NCI-H1092 treated with DMSO at 0.1 percent for 48 hours (cell line): ENCODE data around the gene DUSP9.
A peak's percentile ranks its signal among the peaks of the same experiment; 100 is the strongest.
"Not testable (repeated sequence)": the region's sequence is repeated elsewhere in the genome, so short reads cannot be mapped to it uniquely, and the experiment has no call there.

Experiments
- DNase-seq: peaks from one replicate; lab custom pipeline; 2025; lab: John Stamatoyannopoulos, UW

Gene DUSP9, protein sequence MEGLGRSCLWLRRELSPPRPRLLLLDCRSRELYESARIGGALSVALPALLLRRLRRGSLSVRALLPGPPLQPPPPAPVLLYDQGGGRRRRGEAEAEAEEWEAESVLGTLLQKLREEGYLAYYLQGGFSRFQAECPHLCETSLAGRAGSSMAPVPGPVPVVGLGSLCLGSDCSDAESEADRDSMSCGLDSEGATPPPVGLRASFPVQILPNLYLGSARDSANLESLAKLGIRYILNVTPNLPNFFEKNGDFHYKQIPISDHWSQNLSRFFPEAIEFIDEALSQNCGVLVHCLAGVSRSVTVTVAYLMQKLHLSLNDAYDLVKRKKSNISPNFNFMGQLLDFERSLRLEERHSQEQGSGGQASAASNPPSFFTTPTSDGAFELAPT

GRCh38 chrX:153646620-153647373 is at the start of gene DUSP9:
Gene DUSP9 (plus strand): TSS chrX:153647203. CDS start chrX:153647954, 751 bp downstream.
- no peak for DNase-seq

DNA sequence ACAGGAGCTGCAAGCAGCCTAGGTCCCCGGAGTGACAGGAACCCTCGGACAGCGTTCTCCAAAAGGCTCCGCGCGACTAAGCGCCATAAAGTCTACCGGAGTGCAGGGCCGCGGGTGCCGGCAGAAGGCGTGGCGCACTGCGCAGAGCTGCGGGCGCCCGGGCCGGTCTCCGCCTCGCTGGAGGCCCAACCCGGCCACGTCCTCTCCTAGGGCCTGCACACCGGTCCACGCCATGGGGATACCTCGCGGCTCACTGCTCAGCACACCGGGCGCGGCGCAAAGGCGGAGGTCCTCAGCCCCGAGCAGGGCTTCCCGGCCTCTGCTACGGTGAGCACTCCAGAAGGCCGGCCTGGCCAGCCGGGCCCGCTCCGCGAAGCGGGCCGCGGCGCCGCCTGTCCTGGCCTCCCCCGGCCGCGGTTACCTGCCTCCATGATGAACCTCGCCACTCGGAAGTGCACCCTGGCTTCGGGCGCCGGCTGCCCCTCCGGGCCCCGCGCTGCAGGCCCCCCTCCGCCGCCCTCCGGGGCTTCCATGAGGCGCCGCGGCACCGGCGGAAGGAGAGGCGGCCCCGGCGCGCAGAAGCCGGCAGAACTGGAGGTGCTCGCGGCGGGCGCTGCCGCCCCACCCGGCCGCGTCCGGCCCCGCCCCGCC is 48.3 kb upstream of the DUSP9 start, which contains the start of gene CCNQ:
CCNQ (minus strand) TSS at position 599 of the 651 bp plus-strand sequence; CDS start at position 533, 66 bp downstream.
- peak; percentile 31 for DNase-seq

DNA sequence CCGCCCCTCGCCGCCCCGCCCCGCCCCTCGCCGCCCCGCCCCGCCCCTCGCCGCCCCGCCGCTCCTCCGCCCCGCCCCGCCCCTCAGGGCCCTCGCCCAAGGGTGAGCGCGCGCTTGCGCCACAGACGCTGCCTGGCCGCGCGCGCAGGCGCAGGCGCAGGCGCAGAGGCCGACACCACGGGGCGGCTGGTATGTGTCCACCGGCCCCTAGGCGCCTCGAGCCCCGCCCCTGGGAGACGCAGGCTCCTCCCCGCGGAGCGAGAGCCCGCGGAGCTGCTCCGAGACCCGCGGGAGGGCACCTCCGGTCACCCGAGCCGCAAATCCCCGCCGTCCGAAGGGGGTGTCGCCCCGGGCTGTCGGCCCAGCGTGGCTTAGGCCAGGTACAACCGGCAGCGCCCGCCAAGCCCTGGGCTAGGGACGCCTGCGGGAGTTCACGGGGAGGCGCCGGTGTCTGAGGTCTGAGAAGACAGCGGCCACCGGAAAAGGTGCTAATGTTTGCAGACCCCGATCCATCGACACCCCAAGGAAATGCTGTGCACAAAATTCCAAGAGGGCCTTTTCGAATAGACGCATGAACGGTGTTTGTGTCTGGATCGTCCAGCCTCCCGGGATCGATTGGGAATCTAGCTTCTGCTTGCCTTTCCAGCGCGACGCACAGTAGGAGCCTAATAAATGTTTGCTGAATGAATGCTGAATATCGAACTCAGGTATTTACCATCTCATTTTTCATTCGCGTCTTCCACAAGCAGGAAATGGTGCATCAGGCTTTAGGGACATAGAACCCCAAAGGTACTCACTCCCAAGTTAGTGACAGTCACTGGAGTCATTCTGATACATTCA is 47.6 kb upstream of the DUSP9 start:
- peak; percentile 87 for DNase-seq

DNA sequence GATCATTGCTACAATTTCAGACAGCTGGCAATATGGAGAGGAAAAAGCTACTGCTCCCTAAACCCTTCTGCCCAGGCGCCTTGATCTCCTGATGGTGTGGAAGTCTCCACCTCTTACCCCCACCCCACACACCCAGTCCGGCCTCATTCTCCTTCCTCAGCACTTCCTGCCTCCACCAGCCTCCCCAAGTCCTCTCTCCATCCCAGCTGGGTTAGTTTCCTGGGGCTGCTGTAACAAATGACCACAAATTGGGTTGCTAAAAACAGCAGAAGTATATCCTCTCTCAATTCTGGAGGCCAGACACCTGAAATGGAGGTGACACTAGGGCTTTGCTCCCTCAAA is 47.0 kb upstream of the DUSP9 start:
- no peak for DNase-seq

DNA sequence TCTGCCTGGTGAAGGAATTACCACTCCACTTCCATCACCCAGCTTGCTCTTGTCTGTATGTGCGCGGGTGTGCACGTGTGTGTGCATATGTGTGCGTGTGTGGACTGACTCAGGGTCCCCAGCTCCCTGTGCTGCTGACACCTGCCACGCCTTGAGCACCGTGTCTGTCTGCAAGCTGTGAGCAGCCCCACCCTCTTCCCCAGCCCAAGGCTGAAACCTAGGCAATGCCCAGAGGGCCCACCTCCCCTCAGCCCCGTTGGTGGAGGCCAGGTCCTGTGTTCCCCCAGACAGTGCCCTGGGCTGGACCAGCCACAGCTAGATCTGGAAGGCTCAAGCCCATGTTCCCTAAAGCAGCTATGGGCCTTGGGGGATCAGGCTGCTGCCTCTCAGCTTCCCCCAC is 46.1 kb upstream of the DUSP9 start:
- DNase-seq: no peak

GRCh38 chrX:153601511-153602110 is 45.4 kb upstream of the DUSP9 start:
- DNase-seq: no peak

- DNase-seq: no peak
Measured at GRCh38 chrX:153602601-153603000, 44.4 kb upstream of the DUSP9 start.

DNA sequence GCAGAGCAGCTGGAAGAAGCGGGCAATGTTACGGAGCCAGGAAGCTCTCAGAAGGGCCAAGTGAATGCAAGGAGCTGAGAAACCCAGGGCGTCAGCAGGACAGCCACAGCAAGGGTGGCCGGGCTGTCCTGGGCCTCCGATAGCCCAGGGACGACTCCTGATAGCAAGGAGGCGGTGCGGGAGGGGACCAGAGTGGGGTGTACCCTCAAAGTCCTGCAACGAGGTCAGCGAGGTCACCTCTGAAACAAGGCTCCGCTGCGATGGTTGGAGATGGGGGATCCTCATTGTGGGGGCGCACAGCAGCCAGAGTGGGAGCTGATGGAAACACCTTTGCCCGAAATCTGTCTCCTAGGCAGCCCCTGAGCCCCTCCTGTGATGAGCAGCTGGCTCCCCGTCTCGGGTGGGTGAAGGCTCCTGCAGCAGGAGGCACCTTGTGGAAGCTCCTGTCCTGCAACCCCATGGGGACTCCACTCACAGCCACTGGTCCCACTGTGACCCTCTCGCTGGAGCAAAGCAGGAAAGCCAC is 43.8 kb upstream of the DUSP9 start:
- DNase-seq: no peak

DNA sequence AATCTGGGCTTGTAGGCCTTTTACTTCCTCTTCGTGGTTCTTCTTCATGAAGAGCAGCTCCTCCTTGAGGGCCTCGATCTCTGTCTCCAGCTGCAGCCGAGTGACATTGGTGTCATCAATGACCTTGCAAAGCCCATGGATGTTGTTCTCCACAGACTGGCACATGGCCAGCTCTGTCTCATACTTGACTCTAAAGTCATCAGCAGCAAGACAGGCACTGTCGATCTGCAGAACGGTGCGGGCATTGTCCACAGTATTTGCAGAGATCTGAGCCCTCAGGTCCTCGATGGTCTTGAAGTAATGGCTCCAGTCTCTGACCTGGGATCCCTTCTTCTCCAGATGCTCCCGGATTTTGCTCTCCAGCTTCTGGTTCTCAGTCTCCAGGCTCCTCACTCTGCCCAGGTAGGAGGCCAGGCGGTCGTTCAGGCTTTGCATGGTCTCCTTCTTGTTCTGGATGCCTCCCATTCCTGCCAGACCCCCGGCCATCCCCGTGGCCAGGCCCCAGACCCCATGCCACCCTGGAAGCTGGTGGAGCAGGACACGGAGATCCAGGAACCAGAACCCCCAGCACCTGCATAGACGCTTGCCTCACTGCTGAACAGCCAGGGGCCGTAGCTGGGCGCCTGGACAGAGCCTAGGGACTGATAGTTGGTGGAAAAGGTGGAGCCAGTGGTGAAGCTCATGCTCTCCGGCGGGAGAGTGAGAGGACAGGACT is 42.2 kb upstream of the DUSP9 start:
- DNase-seq: not testable (repeated sequence)

GRCh38 chrX:153606503-153606902 is 40.5 kb upstream of the DUSP9 start:
- DNase-seq: no peak

DNA sequence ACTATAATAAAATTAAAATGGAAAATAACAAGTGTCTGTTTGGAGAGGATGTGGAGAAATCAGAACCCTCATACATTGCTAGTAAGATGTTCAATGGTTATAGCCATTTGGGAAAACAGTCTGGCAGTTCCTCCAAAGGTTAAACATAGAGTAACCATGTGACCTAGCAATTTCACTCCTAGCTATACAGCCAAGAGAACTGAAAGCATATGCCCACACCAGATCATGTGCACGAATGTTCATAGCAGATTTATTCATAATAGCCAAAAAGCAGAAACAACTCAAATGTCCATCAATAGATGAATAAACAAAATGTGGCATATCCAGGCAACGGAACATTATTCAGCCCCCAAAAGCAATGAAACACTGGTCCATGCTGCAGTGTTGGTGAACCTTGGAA is 38.6 kb upstream of the DUSP9 start:
- DNase-seq: no peak

DNA sequence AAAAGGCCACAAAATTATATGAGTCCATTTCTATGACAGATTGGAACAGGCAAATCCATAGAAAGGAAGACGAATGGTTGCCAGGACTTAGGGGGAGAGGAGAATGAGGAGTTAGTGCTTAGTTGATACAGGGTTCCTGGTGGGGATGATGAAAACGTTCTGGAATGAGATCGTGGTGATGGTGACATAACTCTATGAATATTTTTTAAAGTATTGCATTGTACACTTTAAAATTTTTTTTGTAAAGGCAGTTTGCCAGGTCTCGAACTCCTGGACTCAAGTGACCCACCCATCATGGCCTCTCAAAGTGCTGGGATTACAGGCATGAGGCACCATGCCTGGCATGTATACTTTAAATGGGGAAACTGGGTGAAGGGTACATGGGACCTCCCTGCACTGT is 38.2 kb upstream of the DUSP9 start:
- DNase-seq: no peak

GRCh38 chrX:153609917-153610835 is 36.8 kb upstream of the DUSP9 start:
- DNase-seq: peak; percentile 70

- DNase-seq: no peak
Measured at GRCh38 chrX:153610836-153611213, 36.2 kb upstream of the DUSP9 start.

- DNase-seq: no peak
Measured at GRCh38 chrX:153611298-153612095, 35.5 kb upstream of the DUSP9 start.

GRCh38 chrX:153612413-153612812 is 34.6 kb upstream of the DUSP9 start:
- no peak for DNase-seq

DNA sequence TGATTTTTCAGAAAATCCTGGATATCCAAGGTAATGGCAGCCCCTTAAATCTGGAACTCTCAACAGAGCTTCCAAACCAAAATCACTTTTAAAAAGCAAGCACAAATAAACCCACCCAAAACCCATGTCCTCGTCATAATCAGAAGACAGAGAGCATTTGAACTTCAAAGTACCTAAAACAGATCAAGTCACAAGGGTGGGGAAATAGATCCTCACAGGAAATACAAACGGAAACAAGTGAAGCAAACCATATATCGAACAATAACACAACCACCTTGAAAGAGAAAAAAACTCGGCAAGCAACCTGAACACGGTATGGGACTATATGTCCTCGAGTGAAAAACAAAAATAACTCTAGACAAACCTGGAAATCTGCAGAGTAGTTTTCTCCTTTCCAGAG is 32.2 kb upstream of the DUSP9 start:
- DNase-seq: no peak

GRCh38 chrX:153620576-153620975 is 26.4 kb upstream of the DUSP9 start:
- no peak for DNase-seq
